ENCODE data around the gene SORBS1. TPM values are rescaled to one million over a fixed set of nuclear protein-coding genes. Genes with fewer than 3 reads are reported as not detected.
A peak's percentile ranks its signal among the peaks of the same experiment; 100 is the strongest.

SORBS1 gene
- total and polyA plus RNA-seq, 9 of the 15 experiments (the other 6 are each of a cell fraction or from before 2014, with no cell fraction given): 2.0 to 13.3 (median 6.5) TPM

DNA sequence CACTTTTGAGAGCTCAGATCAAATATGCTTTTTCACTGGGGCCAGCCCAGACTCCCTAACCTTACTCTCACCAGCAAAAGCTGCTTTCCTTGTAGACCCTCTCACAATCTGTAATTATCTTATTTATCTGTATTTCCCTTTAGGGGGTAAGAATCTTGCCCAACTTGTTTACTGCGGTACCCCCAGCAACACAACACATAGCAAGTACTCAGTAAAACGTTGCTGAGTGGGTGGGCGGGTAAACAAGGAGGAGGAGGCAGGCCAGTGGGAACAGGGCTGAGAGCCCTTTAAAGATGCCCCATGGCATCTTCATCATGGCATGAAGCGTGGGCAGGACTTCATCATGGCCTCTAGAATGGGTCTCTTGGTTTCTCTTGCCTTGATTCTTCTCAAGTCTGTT is 64.2 kb downstream of the SORBS1 start:
- in situ Hi-C loops (cut with MboI): no loop called here
- no peaks in the 10 kb centered on the region for H3K27me3 ChIP-seq (ENCODE audit: control insufficient read depth in 2 of 2, insufficient read depth in 2 of 2, low read length in 2 of 2)
- WGBS (ENCODE audit: insufficient coverage, low coverage, missing lambda C conversion rate): 44% methylated on average over 2 of the region's 4 CpGs
- H3K79me2 ChIP-seq (ENCODE audit: control insufficient read depth, insufficient read depth, low read length): no peaks in the 10 kb centered on the region
- H4K20me1 ChIP-seq (replicated peaks; ENCODE audit: control insufficient read depth, insufficient read depth, low read length): no peaks in the 10 kb centered on the region
- BruUV-seq (replicated peaks): no TSS peak
- H3K4me1 ChIP-seq (replicated peaks in 1 of 2; ENCODE audit: control insufficient read depth in 2 of 2, insufficient read depth in 2 of 2, low read length in 2 of 2): peaks cover 17 to 47% of the 10 kb centered on the region in 2 experiments
- no peaks in the 10 kb centered on the region for H3K9me1 ChIP-seq (ENCODE audit: control insufficient read depth, insufficient read depth, low read length)
- ChIA-PET POLR2A (interaction anchor here (0.8 to 1.1 kb wide), 2 partner anchors 20 to 107 kb away, joined by 4 read pairs; no protein-coding TSS in a partner anchor), CTCF (ENCODE audit: low intra/inter-chr PET ratio) (no interaction called here)
- FAIRE-seq (no peak), DNase-seq (ENCODE audit: extremely low read depth in 1 of 4, low spot score in 3 of 4) (no peak), ATAC-seq (no peak)
- peak overlapping the region; percentile 15; the same call in 1 of the 3 replicates for H3K27ac ChIP-seq (ENCODE audit: extremely low read depth, low read depth, low read length)
- intact Hi-C loops (cut with micrococcal nuclease): no loop called here
- H3K4me3 ChIP-seq: no peak overlapping the region
- H3K4me2 ChIP-seq (ENCODE audit: insufficient read depth, low read length): no peak overlapping the region
- no peaks in the 10 kb centered on the region; the same call in 2 of the 3 replicates for H3K36me3 ChIP-seq (ENCODE audit: control insufficient read depth, insufficient read depth, low read length)
- H3K9me3 ChIP-seq (replicated peaks; ENCODE audit: control insufficient read depth, insufficient read depth, low read depth, low read length): no peaks in the 10 kb centered on the region
- H3K9ac ChIP-seq (ENCODE audit: insufficient read depth in 1 of 2, low read depth in 2 of 2, low read length in 2 of 2): peak overlapping the region in 1 of 2 experiments; percentile 24; a peak in 1 of 4 replicates
- H2AFZ ChIP-seq (ENCODE audit: low read depth, low read length): 0 out of 2 replicates have a peak overlapping the region, but pooled peaks have one; percentile 45
- TF ChIP-seq RFX1 (IDR thresholded peaks at IDR 0.05) (0 out of 2 replicates have a peak, but pooled peaks have one; percentile 5), ILK (tag; IDR thresholded peaks at IDR 0.05; ENCODE audit: borderline replicate concordance, low read depth) (no peak), PURB (CRISPR knock-in tag; IDR thresholded peaks at IDR 0.05; ENCODE audit: low read depth) (no peak), SMAD2 (IDR thresholded peaks at IDR 0.05; ENCODE audit: low read depth, low read length) (no peak), ZNF668 (CRISPR knock-in tag; IDR thresholded peaks at IDR 0.05) (no peak)
